ENCODE data around the gene SPDYE8. TPM values are rescaled to one million over a fixed set of nuclear protein-coding genes. Genes with fewer than 3 reads are reported as not detected.
"Not testable (repeated sequence)": the region's sequence is repeated elsewhere in the genome, so short reads cannot be mapped to it uniquely, and the experiment has no call there.

Gene SPDYE8, protein sequence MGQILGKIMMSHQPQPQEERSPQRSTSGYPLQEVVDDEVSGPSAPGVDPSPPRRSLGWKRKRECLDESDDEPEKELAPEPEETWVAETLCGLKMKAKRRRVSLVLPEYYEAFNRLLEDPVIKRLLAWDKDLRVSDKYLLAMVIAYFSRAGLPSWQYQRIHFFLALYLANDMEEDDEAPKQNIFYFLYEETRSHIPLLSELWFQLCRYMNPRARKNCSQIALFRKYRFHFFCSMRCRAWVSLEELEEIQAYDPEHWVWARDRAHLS
- total RNA-seq = under 0.01 TPM

DNA sequence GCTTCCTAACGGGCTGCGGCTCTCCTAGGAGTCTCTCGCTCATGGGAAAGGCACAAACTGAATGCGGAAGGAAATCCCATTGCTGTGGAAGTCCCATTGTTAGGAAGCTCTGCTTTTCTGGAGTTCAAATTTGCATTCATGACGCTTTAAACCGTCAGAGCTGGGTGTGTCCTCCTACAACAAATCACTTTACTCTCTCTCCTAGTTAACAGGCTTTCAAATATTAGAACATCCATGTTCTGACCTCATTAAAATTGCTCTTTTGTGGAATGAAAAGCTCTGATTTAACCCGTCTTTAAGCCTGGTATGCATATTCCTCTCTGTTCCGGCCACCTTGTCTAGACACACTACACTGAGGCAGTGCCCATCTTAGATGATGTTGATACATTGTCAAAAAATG is at the start of gene SPDYE8:
Gene SPDYE8, minus strand, starts transcription at position 101 of the 400 bp plus-strand sequence. CDS start 1,800 bp downstream, outside the sequence.
- DNase-seq (ENCODE audit: low spot score in 2 of 2); FAIRE-seq: not testable (repeated sequence)

- not testable (repeated sequence) for DNase-seq (ENCODE audit: low spot score in 2 of 2); FAIRE-seq
Observed at GRCh38 chr7:73057811-73058210, 28.2 kb upstream of the SPDYE8 start, which contains the start of gene SPDYE11. Gene SPDYE11, minus strand, starts transcription at chr7:73057911. Its CDS starts 1,800 bp downstream, at chr7:73056111.

DNA sequence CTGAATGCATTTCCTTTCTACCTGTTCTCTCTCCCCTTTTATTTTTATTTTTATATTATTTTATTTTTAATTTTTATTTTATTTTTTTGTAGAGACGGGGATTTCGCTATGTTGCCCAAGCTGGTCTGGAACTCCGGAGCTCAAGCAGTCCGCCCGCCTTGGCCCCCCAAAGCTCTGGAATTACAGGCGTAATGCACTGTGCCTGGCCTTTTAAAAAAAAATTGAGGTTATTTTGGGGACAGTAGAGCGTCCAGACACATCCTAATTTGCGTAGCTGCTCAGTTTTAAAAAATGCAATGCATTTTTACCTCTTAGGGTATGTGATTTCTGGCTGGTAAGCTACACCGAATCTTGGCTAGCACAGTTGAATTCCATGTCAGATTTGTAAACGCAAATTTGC is 23.1 kb downstream of the SPDYE8 start:
- not testable (repeated sequence) for FAIRE-seq; DNase-seq (ENCODE audit: low spot score in 2 of 2)

GRCh38 chr7:73005693-73006447 is 23.7 kb downstream of the SPDYE8 start:
- FAIRE-seq = peak; percentile 94
- not testable (repeated sequence) for DNase-seq (ENCODE audit: low spot score in 2 of 2)

GRCh38 chr7:73005356-73005692 is 24.2 kb downstream of the SPDYE8 start:
- not testable (repeated sequence) for FAIRE-seq; DNase-seq (ENCODE audit: low spot score in 2 of 2)

DNA sequence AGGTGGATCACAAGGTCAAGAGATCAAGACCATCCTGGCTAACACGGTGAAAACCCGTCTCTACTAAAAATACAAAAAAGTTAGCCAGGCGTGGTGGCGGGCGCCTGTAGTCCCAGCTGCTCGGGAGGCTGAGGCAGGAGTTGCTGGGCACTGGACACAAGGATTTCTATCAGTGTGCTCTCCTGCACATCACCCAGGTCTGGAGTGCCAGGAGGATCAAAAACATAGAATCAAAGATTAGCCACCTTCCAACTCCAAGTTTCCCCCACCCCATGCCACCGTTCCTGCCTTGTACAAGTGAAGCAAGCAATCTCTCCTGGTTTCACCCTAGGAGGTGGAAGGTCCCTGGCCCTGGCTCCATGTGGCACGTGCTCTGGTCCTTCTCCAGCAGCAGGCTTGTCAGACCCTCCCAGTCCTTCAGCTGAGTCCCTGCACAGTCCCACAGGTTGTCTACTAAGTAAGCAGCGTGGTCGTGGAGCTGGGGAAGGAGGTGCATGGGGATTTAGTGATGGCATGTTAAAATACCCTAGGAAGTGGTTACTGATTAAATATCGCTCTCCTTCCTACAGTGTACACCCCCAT is 31.6 kb downstream of the SPDYE8 start:
- DNase-seq (ENCODE audit: low spot score in 2 of 2); FAIRE-seq: not testable (repeated sequence)

DNA sequence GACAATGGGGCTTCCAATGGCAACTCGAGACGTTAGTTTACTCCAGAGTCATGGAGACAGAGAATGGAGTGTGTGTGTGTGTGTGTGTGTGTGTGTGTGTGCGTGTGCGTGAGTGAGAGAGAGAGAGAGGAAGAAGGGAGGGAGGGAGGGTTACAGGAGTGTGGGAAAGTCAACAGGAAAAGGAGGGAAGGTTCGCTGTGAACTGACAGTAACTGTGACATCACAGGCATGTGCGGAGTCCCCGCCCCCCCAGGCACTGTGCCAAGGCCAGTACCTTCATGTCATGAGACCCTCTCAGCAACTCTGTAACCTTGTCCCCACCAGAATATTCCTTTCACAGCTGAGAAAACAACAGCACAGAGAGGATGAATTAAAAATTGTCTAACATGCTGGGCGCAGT is 32.1 kb downstream of the SPDYE8 start:
- not testable (repeated sequence) for FAIRE-seq; DNase-seq (ENCODE audit: low spot score in 2 of 2)

GRCh38 chr7:72995484-72995883 is 34.1 kb downstream of the SPDYE8 start:
- FAIRE-seq; DNase-seq (ENCODE audit: low spot score in 2 of 2): not testable (repeated sequence)

GRCh38 chr7:72990146-72990913 is 39.2 kb downstream of the SPDYE8 start:
- FAIRE-seq; DNase-seq (ENCODE audit: low spot score in 2 of 2): not testable (repeated sequence)

- not testable (repeated sequence) for FAIRE-seq; DNase-seq (ENCODE audit: low spot score in 2 of 2)
Observed at GRCh38 chr7:72982084-72982483, 47.5 kb downstream of the SPDYE8 start.

DNA sequence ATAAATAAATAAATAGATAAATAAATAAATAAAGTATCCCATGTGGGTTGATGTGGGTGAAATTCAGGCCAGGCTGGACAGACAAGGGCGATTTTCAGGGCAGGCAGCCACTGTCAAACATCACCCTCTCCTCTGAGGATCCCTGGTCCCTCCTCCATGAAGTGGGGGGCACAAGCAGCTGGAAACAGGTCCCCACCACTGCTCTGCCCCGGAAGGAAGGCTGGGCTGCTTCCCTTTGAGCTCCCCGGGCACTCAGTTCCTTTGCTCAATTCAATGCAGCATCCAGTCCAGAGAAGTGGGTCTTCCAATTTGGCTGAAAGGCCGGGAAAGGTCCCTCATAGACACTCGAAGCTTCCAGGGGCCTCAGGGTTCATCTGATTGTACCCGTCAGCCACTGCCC is 49.2 kb downstream of the SPDYE8 start:
- not testable (repeated sequence) for DNase-seq (ENCODE audit: low spot score in 2 of 2); FAIRE-seq

DNA sequence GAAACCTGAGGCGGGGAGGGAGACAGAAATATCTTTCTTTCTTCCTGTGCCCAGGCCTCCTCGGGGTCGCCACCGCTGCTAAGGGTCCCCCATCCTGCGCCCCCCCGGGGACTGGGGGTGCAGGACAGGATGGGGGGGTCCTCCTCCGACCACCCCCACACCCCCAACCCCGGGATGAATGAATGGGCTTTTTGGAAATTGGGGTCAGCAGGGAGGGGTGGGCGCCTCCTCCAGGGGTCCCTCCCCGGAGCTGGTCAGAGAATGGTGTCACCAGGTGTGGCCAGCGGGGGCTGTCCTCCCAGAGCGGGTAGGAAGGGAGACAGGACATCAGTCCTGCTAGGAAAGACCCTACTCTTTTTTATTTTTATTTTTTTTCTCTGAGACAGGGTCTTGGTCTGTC is 53.1 kb downstream of the SPDYE8 start:
- DNase-seq (ENCODE audit: low spot score in 2 of 2); FAIRE-seq: not testable (repeated sequence)

DNA sequence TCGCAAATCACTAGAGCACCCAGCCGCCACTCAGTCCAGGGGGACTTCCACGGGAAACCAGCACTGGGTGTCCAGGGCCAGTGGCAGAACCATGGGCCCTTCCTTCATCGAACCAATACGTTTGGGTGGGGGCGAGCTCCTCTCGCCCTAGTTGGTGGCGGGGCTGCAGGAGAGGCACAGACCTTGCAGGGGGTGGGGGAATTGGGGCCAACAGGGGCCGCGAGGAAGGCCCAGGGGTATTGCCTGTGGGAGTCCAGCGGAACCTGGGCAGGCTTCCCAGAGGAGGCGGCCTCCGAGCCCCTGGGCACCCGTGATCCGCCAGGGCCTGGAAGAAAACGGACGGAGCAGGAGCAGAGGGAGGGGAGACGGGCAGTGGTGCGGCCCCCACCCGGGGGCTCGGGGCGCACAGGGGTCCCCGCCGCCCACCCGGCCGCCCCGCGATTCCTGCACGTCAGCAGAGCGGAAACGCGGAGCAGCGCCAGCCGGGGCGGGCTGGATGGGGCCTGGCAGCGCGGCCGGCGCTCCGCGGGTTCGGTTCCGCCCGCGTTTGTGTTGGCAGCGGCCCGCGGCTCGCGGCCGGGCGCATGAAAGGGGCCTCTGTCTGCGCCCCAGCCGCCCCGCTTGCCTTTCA is 53.8 kb downstream of the SPDYE8 start:
- not testable (repeated sequence) for DNase-seq (ENCODE audit: low spot score in 2 of 2); FAIRE-seq

DNA sequence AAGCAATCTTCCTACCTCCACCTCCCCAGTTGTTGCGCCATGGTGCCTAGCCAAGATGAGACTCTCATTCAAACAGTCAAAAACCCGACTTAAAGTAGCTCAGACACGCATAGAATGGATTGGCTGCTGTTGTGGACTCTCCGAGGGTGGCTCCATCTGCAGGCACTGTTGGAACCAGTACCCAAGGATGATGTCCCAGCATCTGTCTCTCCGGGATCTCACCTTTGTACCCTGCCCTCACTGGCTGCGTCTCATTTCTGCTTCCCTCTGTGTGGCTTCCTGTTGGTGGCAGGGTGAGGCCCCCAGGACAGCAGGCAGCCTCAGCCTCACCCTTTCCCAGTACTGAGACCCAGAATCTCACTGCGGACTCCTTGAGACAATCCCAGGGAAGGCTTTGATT is 54.8 kb downstream of the SPDYE8 start:
- not testable (repeated sequence) for DNase-seq (ENCODE audit: low spot score in 2 of 2); FAIRE-seq

GRCh38 chr7:72971505-72971904 is 58.1 kb downstream of the SPDYE8 start:
- FAIRE-seq; DNase-seq (ENCODE audit: low spot score in 2 of 2): not testable (repeated sequence)

Small RNAs within 50 kb of the gene (small RNA-seq; reads per million reads assigned to genes)
- not detected for gene RF00019

Other genes starting within 250 kb of the SPDYE8 start
- gene TYW1B, start 201.6 kb downstream of the SPDYE8 start, total RNA-seq = 2.0 TPM
- gene POM121, start 104.7 kb downstream of the SPDYE8 start, total RNA-seq = 4.9 TPM
- gene TRIM74, start 60.3 kb downstream of the SPDYE8 start, total RNA-seq = not detected
- gene SPDYE11, start 28.1 kb upstream of the SPDYE8 start, total RNA-seq = under 0.01 TPM
- gene SPDYE9, start 56.3 kb upstream of the SPDYE8 start, total RNA-seq = under 0.01 TPM

Data from frontal cortex (tissue), 4 donors.